ENCODE measurements around the gene GRIK3. TPM values are rescaled to one million over a fixed set of nuclear protein-coding genes. Genes with fewer than 3 reads are reported as not detected.

Gene GRIK3
- total RNA-seq, 1 donor from 2014 or later: not detected

- intact Hi-C loops (cut with micrococcal nuclease): no loop called here
Measured at GRCh38 chr1:37043101-37043500, 8.8 kb upstream of the GRIK3 start.

- intact Hi-C loops (cut with micrococcal nuclease): no loop called here
Measured at GRCh38 chr1:37042506-37042905, 8.2 kb upstream of the GRIK3 start.

- intact Hi-C loops (cut with micrococcal nuclease): no loop called here
Measured at GRCh38 chr1:37041483-37041882, 7.2 kb upstream of the GRIK3 start.

GRCh38 chr1:37040773-37041172 is 6.5 kb upstream of the GRIK3 start:
- intact Hi-C loops (cut with micrococcal nuclease): no loop called here

- intact Hi-C loops (cut with micrococcal nuclease): no loop called here
Measured at GRCh38 chr1:37040261-37040660, 5.9 kb upstream of the GRIK3 start.

GRCh38 chr1:37038227-37039093 is 4.1 kb upstream of the GRIK3 start:
- intact Hi-C loops (cut with micrococcal nuclease): no loop called here

GRCh38 chr1:37037690-37038089 is 3.4 kb upstream of the GRIK3 start:
- intact Hi-C loops (cut with micrococcal nuclease): no loop called here

GRCh38 chr1:37036667-37037053 is 2.3 kb upstream of the GRIK3 start:
- intact Hi-C loops (cut with micrococcal nuclease): no loop called here

GRCh38 chr1:37035796-37036666 is 1.7 kb upstream of the GRIK3 start:
- intact Hi-C loops (cut with micrococcal nuclease): no loop called here

GRCh38 chr1:37035014-37035691 is 838 bp upstream of the GRIK3 start:
- intact Hi-C loops (cut with micrococcal nuclease): no loop called here

- intact Hi-C loops (cut with micrococcal nuclease): no loop called here
Measured at GRCh38 chr1:37033355-37034101, 787 bp downstream of the GRIK3 start.

GRCh38 chr1:37032660-37033354 is 1.5 kb downstream of the GRIK3 start:
- intact Hi-C loops (cut with micrococcal nuclease): no loop called here

GRCh38 chr1:37031871-37032270 is 2.4 kb downstream of the GRIK3 start:
- intact Hi-C loops (cut with micrococcal nuclease): no loop called here

GRCh38 chr1:37031429-37031828 is 2.9 kb downstream of the GRIK3 start:
- intact Hi-C loops (cut with micrococcal nuclease): no loop called here

- intact Hi-C loops (cut with micrococcal nuclease): no loop called here
Measured at GRCh38 chr1:37028981-37029617, 5.2 kb downstream of the GRIK3 start.

GRCh38 chr1:37021502-37021901 is 12.8 kb downstream of the GRIK3 start:
- intact Hi-C loops (cut with micrococcal nuclease): no loop called here

GRCh38 chr1:37020653-37021277 is 13.6 kb downstream of the GRIK3 start:
- intact Hi-C loops (cut with micrococcal nuclease): no loop called here

- intact Hi-C loops (cut with micrococcal nuclease): no loop called here
Measured at GRCh38 chr1:37018510-37018909, 15.8 kb downstream of the GRIK3 start.

- intact Hi-C loops (cut with micrococcal nuclease): no loop called here
Measured at GRCh38 chr1:37017720-37018119, 16.6 kb downstream of the GRIK3 start.

GRCh38 chr1:37016121-37016520 is 18.2 kb downstream of the GRIK3 start:
- intact Hi-C loops (cut with micrococcal nuclease): no loop called here

Data from T-helper 1 cell treated with Interleukin-12 subunit alpha and Interleukin-12 subunit beta and Interleukin-4 antibody, amounts not matched to agents 30 ng/mL and 1 ng/mL, for 36 hours (primary cell).